H1 (cell line): ENCODE measurements around the gene CD164. TPM values are rescaled to one million over a fixed set of nuclear protein-coding genes. Genes with fewer than 3 reads are reported as not detected.
A peak's percentile ranks its signal among the peaks of the same experiment; 100 is the strongest.

Source experiments
- CTCF ChIA-PET: fragments of 300-600 bp; sonication (Branson Sonifier 250); formaldehyde crosslinking; loops from one replicate; lab custom pipeline; 2021; ENCODE audit not compliant: partially characterized antibody; lab: Charles Lee
- POLR2A ChIA-PET: fragments of 300-600 bp; sonication (Branson Sonifier 250); formaldehyde crosslinking; loops from one replicate; lab custom pipeline; 2021; ENCODE audit warnings: inconsistent platforms; ENCODE audit not compliant: partially characterized antibody; lab: Charles Lee
- DNase-seq, 2 experiments: peaks; one replicate each; pipeline versions ENCODE4 v3.0.0 to v3.0.0-alpha.2; 2010 to 2022; ENCODE audit warnings: low spot score in 2 of 2, low read depth in 1 of 2, mixed read lengths in 1 of 2
- FAIRE-seq: peaks from 2 replicates; lab custom pipeline; 2011; peaks lifted over from hg19 to GRCh38; lab: Jason Lieb, UNC
- H2AFZ ChIP-seq: 2 replicates; pipeline ENCODE4 v1.8.1; 2012; ENCODE audit warnings: low read length, inconsistent platforms
- H2AK5ac ChIP-seq: 2 replicates; pipeline ENCODE4 v1.6.1; 2013; ENCODE audit warnings: low read depth, low read length
- H2BK120ac ChIP-seq: replicated peaks from 2 replicates; pipeline ENCODE3; 2013; ENCODE audit warnings: low read depth, low read length, inconsistent platforms
- H2BK12ac ChIP-seq: 2 replicates; pipeline ENCODE4 v1.6.1; 2013; ENCODE audit warnings: low read depth, low read length
- H2BK15ac ChIP-seq: 2 replicates; pipeline ENCODE4 v1.6.1; 2013; ENCODE audit warnings: low read length
- H2BK20ac ChIP-seq: 2 replicates; pipeline ENCODE4 v1.6.1; 2013; ENCODE audit warnings: low read length
- H2BK5ac ChIP-seq: 2 replicates; pipeline ENCODE4 v1.6.1; 2013; ENCODE audit warnings: low read depth, low read length
- H3K14ac ChIP-seq: 2 replicates; pipeline ENCODE4 v1.6.1; 2013; ENCODE audit warnings: inconsistent platforms; ENCODE audit not compliant: insufficient read length
- H3K18ac ChIP-seq: 2 replicates; pipeline ENCODE4 v1.6.1; 2013; ENCODE audit warnings: low read length; ENCODE audit errors: extremely low read depth
- H3K23ac ChIP-seq: 2 replicates; pipeline ENCODE4 v1.6.1; 2013; ENCODE audit warnings: inconsistent platforms; ENCODE audit not compliant: insufficient read length
- H3K23me2 ChIP-seq: 2 replicates; pipeline ENCODE4 v1.6.1; 2013; ENCODE audit warnings: low read depth, low read length
- H3K27ac ChIP-seq: 2 replicates; pipeline ENCODE4 v1.6.1; 2011; ENCODE audit warnings: low read depth, low read length, inconsistent platforms
- H3K27me3 ChIP-seq, 4 experiments: replicated peaks in 1 of 4; 1 replicate in 1 of 4; 2 replicates in 3 of 4; pipeline versions ENCODE4 v1.6.1 to v1.8.1; 2011 to 2013; ENCODE audit warnings: low read length in 3 of 4, mild to moderate bottlenecking in 3 of 4, inconsistent platforms in 2 of 4, mixed read lengths in 2 of 4, moderate library complexity in 1 of 4; ENCODE audit not compliant: control insufficient read depth in 3 of 4, insufficient read depth in 3 of 4; ENCODE audit errors: extremely low read depth in 1 of 4
- H3K36me3 ChIP-seq, 4 experiments: 2 replicates each; pipeline versions ENCODE4 v1.6.1 to v1.8.1; 2011 to 2013; ENCODE audit warnings: mild to moderate bottlenecking in 4 of 4, low read length in 3 of 4, moderate library complexity in 2 of 4, control low read depth in 1 of 4, inconsistent platforms in 1 of 4; ENCODE audit not compliant: insufficient read depth in 4 of 4, control insufficient read depth in 2 of 4
- H3K4ac ChIP-seq: replicated peaks from 2 replicates; pipeline ENCODE3; 2013; ENCODE audit warnings: low read length, low read depth, mixed read lengths, inconsistent platforms; ENCODE audit not compliant: insufficient read length
- H3K4me1 ChIP-seq, 4 experiments: replicated peaks in 1 of 4; 1 replicate in 1 of 4; 2 replicates in 3 of 4; pipeline versions ENCODE4 v1.6.1 to v1.8.1; 2011 to 2013; ENCODE audit warnings: low read length in 3 of 4, inconsistent platforms in 2 of 4, mixed read lengths in 1 of 4; ENCODE audit not compliant: insufficient read depth in 4 of 4, control insufficient read depth in 3 of 4
- H3K4me2 ChIP-seq, 2 experiments: 2 replicates each; pipeline versions ENCODE4 v1.6.1 to v1.8.1; 2011 to 2013; ENCODE audit warnings: low read depth in 2 of 2, low read length in 2 of 2, control low read depth in 1 of 2, inconsistent platforms in 1 of 2, mild to moderate bottlenecking in 1 of 2; ENCODE audit not compliant: insufficient read depth in 1 of 2
- H3K4me3 ChIP-seq, 4 experiments: fragments of 200-600, 300-600 bp in 1 of 4; sonication (generic), shearing (Covaris generic), sonication (Bioruptor Twin) in 1 of 4; 2 replicates each; pipeline versions ENCODE4 v1.5.1 to v1.8.1; 2011 to 2016; ENCODE audit warnings: low read length in 4 of 4, low read depth in 3 of 4, control low read depth in 2 of 4, inconsistent platforms in 2 of 4, mild to moderate bottlenecking in 2 of 4, mixed read lengths in 1 of 4, moderate library complexity in 1 of 4; ENCODE audit not compliant: insufficient read depth in 2 of 4; ENCODE audit errors: extremely low read depth in 1 of 4
- H3K56ac ChIP-seq: replicated peaks from 2 replicates; pipeline ENCODE3; 2013; ENCODE audit warnings: low read depth, mild to moderate bottlenecking, mixed read lengths, low read length, inconsistent platforms; ENCODE audit not compliant: insufficient read length
- H3K79me1 ChIP-seq: 2 replicates; pipeline ENCODE4 v1.6.1; 2013; ENCODE audit warnings: low read depth, low read length, control low read depth
- H3K79me2 ChIP-seq, 2 experiments: 2 replicates each; pipeline versions ENCODE4 v1.6.1 to v1.8.1; 2012 to 2013; ENCODE audit warnings: low read length in 2 of 2, mild to moderate bottlenecking in 2 of 2, inconsistent platforms in 1 of 2; ENCODE audit not compliant: insufficient read depth in 2 of 2, control insufficient read depth in 1 of 2
- H3K9ac ChIP-seq, 4 experiments: replicated peaks in 1 of 4; 1 replicate in 1 of 4; 2 replicates in 3 of 4; pipeline versions ENCODE4 v1.6.1 to v1.8.1; 2011 to 2013; ENCODE audit warnings: low read depth in 3 of 4, low read length in 3 of 4, control low read depth in 2 of 4, mild to moderate bottlenecking in 2 of 4, moderate library complexity in 2 of 4, inconsistent platforms in 1 of 4; ENCODE audit errors: extremely low read depth in 1 of 4
- H3K9me3 ChIP-seq, 2 experiments: 2 replicates each; pipeline versions ENCODE4 v1.6.1 to v1.8.1; 2012 to 2013; ENCODE audit warnings: mild to moderate bottlenecking in 2 of 2, moderate library complexity in 2 of 2, control low read depth in 1 of 2, inconsistent platforms in 1 of 2, low read depth in 1 of 2, low read length in 1 of 2, mixed read lengths in 1 of 2; ENCODE audit not compliant: insufficient read depth in 2 of 2
- H4K20me1 ChIP-seq, 2 experiments: replicated peaks in 1 of 2; 2 replicates each; pipeline versions ENCODE3 to v1.8.1; 2011 to 2013; ENCODE audit warnings: inconsistent platforms in 2 of 2, low read length in 2 of 2, mild to moderate bottlenecking in 1 of 2; ENCODE audit not compliant: insufficient read depth in 2 of 2, control insufficient read depth in 1 of 2
- H4K5ac ChIP-seq: 2 replicates; pipeline ENCODE4 v1.6.1; 2013; ENCODE audit warnings: low read length, low read depth, mixed read lengths, inconsistent platforms; ENCODE audit not compliant: insufficient read length
- H4K8ac ChIP-seq: 2 replicates; pipeline ENCODE4 v1.8.0; 2013; ENCODE audit warnings: mild to moderate bottlenecking, moderate library complexity, low read length, inconsistent platforms; ENCODE audit not compliant: insufficient read depth; ENCODE audit errors: extremely low read depth
- H4K91ac ChIP-seq: replicated peaks from 2 replicates; pipeline ENCODE3; 2013; ENCODE audit warnings: low read length, mixed read lengths, inconsistent platforms; ENCODE audit not compliant: insufficient read length
- ATF3 ChIP-seq: IDR thresholded peaks from 2 replicates; pipeline ENCODE4 v1.6.1; 2011; ENCODE audit warnings: low read depth, mild to moderate bottlenecking, low read length; ENCODE audit not compliant: insufficient read depth
- CBX5 ChIP-seq: fragments of 300-800, 300-1000 bp; sonication (generic); IDR thresholded peaks from 2 replicates; pipeline ENCODE4 v1.7.1; 2016; ENCODE audit warnings: antibody characterized with exemption, low read length, low read depth
- CTCF ChIP-seq, 3 experiments: IDR thresholded peaks; 1 replicate in 2 of 3; 2 replicates in 1 of 3; pipeline versions ENCODE4 v1.5.1 to v1.6.1; 2011; ENCODE audit warnings: low read length in 3 of 3, mild to moderate bottlenecking in 3 of 3, inconsistent platforms in 2 of 3, low read depth in 1 of 3, moderate library complexity in 1 of 3; ENCODE audit not compliant: insufficient read depth in 1 of 3; ENCODE audit errors: control extremely low read depth in 1 of 3
- NANOG ChIP-seq: IDR thresholded peaks from 2 replicates; pipeline ENCODE4 v1.6.1; 2011; ENCODE audit warnings: low read length, low read depth, mild to moderate bottlenecking, inconsistent platforms; ENCODE audit not compliant: insufficient read depth, poor library complexity, severe bottlenecking
- RNF2 ChIP-seq: fragments of 200-900, 300-1000 bp; sonication (generic); IDR thresholded peaks from 2 replicates; pipeline ENCODE4 v1.7.1; 2016; ENCODE audit warnings: borderline replicate concordance, low read depth, mild to moderate bottlenecking, antibody characterized with exemption, low read length; ENCODE audit not compliant: poor library complexity, severe bottlenecking; ENCODE audit errors: missing control alignments
- SP2 ChIP-seq: IDR thresholded peaks from 2 replicates; pipeline ENCODE4 v1.6.1; 2012; ENCODE audit warnings: mild to moderate bottlenecking, low read length, inconsistent platforms
- SRF ChIP-seq: IDR thresholded peaks from 2 replicates; pipeline ENCODE4 v1.6.1; 2011; ENCODE audit warnings: mild to moderate bottlenecking, low read depth, low read length, moderate library complexity
- TBP ChIP-seq: IDR thresholded peaks from 2 replicates; pipeline ENCODE4 v1.6.1; 2011; ENCODE audit warnings: low read depth, low read length, improper control_type of control experiment
- WGBS, 2 experiments: shearing (Covaris generic) in 1 of 2; methylation state at CpG; one replicate each; pipeline versions ENCODE4 v1.1.6 to v1.1.7; 2013 to 2015; ENCODE audit warnings: low lambda C conversion rate in 2 of 2, mixed read lengths in 2 of 2, inconsistent platforms in 1 of 2, low coverage in 1 of 2, missing lambda C conversion rate in 1 of 2; ENCODE audit not compliant: insufficient replicate concordance in 2 of 2, insufficient coverage in 1 of 2, insufficient read length in 1 of 2; ENCODE audit errors: extremely low coverage in 1 of 2, missing lambda C conversion rate in 1 of 2; 5-methylcytosine and 5-hydroxymethylcytosine counted together
- polyA plus RNA-seq, 7 experiments: library from polyadenylated mRNA; depleted of rRNA in 3 of 7; stranded (reverse) in 5 of 7; unstranded in 2 of 7; fragments of >200 nt in 5 of 7; fragments of 200-250 nt in 2 of 7; gene quantifications; 1 replicate in 5 of 7; 2 replicates in 1 of 7; 4 replicates in 1 of 7; pipeline versions ENCODE4 v1.2.1 to v1.2.3, GENCODE V29; 2011 to 2013; ENCODE audit warnings: missing spikeins in 2 of 7, mixed read lengths in 2 of 7
- total RNA-seq: library from RNA; stranded (reverse); fragmentation: NEBNext Ultra II Directional; extraction: Animal tissue kit (Norgen Biotek cat#: 25700); gene quantifications from 2 replicates; pipeline ENCODE4 v1.2.1, GENCODE V29; 2021

CD164 gene
- total and polyA plus RNA-seq, 2 of the 8 experiments (the other 6 are each of a cell fraction or from before 2014, with no cell fraction given): 69.3 to 94.3 TPM

GRCh38 chr6:109362102-109362884 is 20.0 kb downstream of the CD164 start:
- H3K4me2 ChIP-seq: no peak overlapping the region
- H4K5ac ChIP-seq: no peak overlapping the region
- H3K23me2 ChIP-seq: no peaks in the 10 kb centered on the region
- H3K79me1 ChIP-seq: no peaks in the 10 kb centered on the region
- peak overlapping the region; percentile 60 for H3K56ac ChIP-seq
- FAIRE-seq: no peak
- H4K91ac ChIP-seq: no peak overlapping the region
- no peak for DNase-seq
- no peak overlapping the region for H3K4ac ChIP-seq
- no peaks in the 10 kb centered on the region for H3K4me1 ChIP-seq
- no peak overlapping the region for H3K27ac ChIP-seq
- H4K20me1 ChIP-seq: no peaks in the 10 kb centered on the region
- H3K9ac ChIP-seq: no peak overlapping the region
- POLR2A ChIA-PET: interaction anchor here (1.0 to 3.5 kb wide), 3 partner anchors 12 to 20 kb away, joined by 3 to 12 read pairs (median 4); partner anchors contain the start of gene CD164
- no peaks in the 10 kb centered on the region for H3K79me2 ChIP-seq
- H2BK20ac ChIP-seq: no peak overlapping the region
- peaks cover 4 to 47% (median 24%) of the 10 kb centered on the region in 4 experiments; a peak in 7 of 8 replicates for H3K36me3 ChIP-seq
- H2BK5ac ChIP-seq: no peak overlapping the region
- no peak overlapping the region for H3K23ac ChIP-seq
- 0 out of 4 replicates have a peak, but pooled peaks cover 0 to 4% of the 10 kb centered on the region in 2 experiments for H3K9me3 ChIP-seq
- WGBS, 2 experiments: 94% methylated on average over 7 of the region's 7 CpGs; no CpG with 5 or more reads in 1 of the 2 experiments
- no peak overlapping the region for H2AK5ac ChIP-seq
- no peak overlapping the region for H2AFZ ChIP-seq
- no peaks in the 10 kb centered on the region for H3K27me3 ChIP-seq
- no peak overlapping the region for H2BK15ac ChIP-seq
- CTCF ChIA-PET: interaction anchor here (1.1 to 3.0 kb wide), 5 partner anchors 22 to 216 kb away, joined by 3 to 13 read pairs (median 4); no protein-coding TSS in a partner anchor
- no peak overlapping the region for H3K18ac ChIP-seq
- no peak overlapping the region for H3K14ac ChIP-seq
- no peak overlapping the region for H2BK12ac ChIP-seq
- no peak overlapping the region for H3K4me3 ChIP-seq
- H4K8ac ChIP-seq: no peak overlapping the region
- H2BK120ac ChIP-seq: no peak overlapping the region
- TF ChIP-seq SP2 (no peak), TBP (no peak), SRF (no peak), CBX5 (no peak), NANOG (no peak), CTCF (IDR thresholded peaks at IDR 0.05; ENCODE audit: control extremely low read depth in 1 of 3, insufficient read depth in 1 of 3, low read depth in 1 of 3, low read length in 3 of 3) (no peak), ATF3 (no peak), RNF2 (no peak)
